GM15510 (cell line): ENCODE data around the gene CCDC24.

Experiments
- POLR2A ChIP-seq: IDR thresholded peaks from 3 replicates; pipeline ENCODE4 v1.6.1; 2011; ENCODE audit warnings: borderline replicate concordance; ENCODE audit not compliant: insufficient read length; ENCODE audit errors: extremely low read depth

CCDC24 gene

GRCh38 chr1:44043176-44044070, 52.0 kb downstream of the CCDC24 start:
- no peak for TF ChIP-seq POLR2A

DNA sequence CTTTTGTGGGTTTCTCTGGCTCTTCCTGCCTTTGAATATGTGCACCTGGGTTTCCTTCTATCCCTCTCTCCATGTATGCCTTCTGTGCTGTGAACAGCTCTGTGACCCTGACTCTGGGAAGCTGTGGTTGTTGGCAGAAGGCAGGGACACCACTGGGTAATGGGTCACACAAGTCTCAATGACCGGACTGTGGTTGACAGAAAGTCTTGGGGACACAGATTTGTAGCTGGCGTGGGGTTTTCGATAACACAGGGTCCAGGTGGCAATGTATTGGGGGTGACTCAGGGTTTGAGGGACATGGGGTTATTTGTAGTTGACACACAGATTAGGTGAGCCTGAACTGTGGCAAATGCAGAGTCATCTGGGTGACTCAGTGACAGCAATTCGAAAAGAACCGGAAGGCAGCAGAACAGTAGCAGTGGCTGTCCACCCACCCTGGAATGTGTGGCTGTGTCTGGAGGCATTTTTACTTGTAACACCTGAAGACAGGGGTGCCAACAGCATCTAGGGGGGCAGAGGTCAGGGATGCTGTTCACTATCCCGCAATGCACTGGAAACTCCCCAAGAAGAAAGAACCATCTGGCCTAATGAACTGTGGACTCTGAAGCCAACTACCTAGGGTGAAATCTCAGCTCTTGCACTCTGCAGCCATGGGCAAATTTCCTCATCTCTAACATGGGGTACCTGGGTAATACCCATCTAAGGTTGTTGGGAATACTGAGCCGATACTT, 52.8 kb downstream of the CCDC24 start:
- no peak for TF ChIP-seq POLR2A

DNA sequence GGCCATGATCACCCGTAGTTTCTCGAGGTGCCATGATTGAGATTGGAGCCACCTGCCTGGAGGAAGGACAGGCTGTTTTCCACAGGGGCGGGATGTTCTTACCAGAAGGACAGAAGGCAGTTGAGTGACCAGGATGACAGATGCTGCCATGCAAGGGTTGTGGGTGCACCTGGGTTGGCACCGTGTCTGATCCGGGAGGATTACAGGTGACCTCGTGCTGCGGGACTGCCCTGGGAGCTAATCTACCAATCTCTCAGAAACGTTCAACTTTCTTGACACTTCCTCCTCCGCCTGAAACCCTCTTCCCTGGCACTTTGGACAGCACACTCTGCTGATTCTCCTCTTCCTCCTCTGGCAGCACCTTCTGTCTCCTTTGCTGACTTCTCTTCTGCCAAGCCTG, 53.7 kb downstream of the CCDC24 start:
- no peak for TF ChIP-seq POLR2A
